HepG2 (cell line): ENCODE results near the gene OVOL2. TPM values are rescaled to one million over a fixed set of nuclear protein-coding genes. Genes with fewer than 3 reads are reported as not detected.

Source experiments
- ATAC-seq: fragments of 200-7000 bp; cut with Tn5 transposase; 3 replicates; pipeline ENCODE4 v1.9.1; 2020; ENCODE audit warnings: mild to moderate bottlenecking, moderate library complexity
- BruUV-seq: library from RNA; stranded (reverse); fragments of 400-500 nt; replicated peaks from 2 replicates; lab custom pipeline; 2021; lab: Mats Ljungman, UMichigan
- CTCF ChIA-PET: fragments of 300-600 bp; formaldehyde crosslinking; extraction: SDS; loops from one replicate; lab custom pipeline; 2021; ENCODE audit warnings: low total read pairs, inconsistent platforms, low intra/inter-chr PET ratio; lab: Yijun Ruan, JAX
- POLR2A ChIA-PET: fragments of 350-600 bp; sonication (Branson Sonifier 250); formaldehyde crosslinking; loops from one replicate; lab custom pipeline; 2020; ENCODE audit warnings: antibody characterized with exemption, inconsistent platforms; lab: Yijun Ruan, JAX
- DNase-seq: peaks from one replicate; pipeline ENCODE4 v3.0.0-alpha.2; 2015; ENCODE audit warnings: low spot score
- FAIRE-seq: peaks from 3 replicates; lab custom pipeline; 2011; peaks lifted over from hg19 to GRCh38; lab: Jason Lieb, UNC
- H2AFZ ChIP-seq: one replicate; pipeline ENCODE4 v1.6.1; 2011; ENCODE audit warnings: low read length, inconsistent platforms
- H3K27ac ChIP-seq: fragments of 300-600 bp; 3 replicates; pipeline ENCODE4 v1.8.0; 2011; ENCODE audit warnings: mixed run types, mild to moderate bottlenecking, mixed read lengths, low read length, inconsistent platforms; ENCODE audit not compliant: insufficient read depth; ENCODE audit errors: extremely low read length
- H3K27me3 ChIP-seq, 2 experiments: fragments of 200-600 bp in 1 of 2; 2 replicates in 1 of 2; 3 replicates in 1 of 2; pipeline versions ENCODE4 v1.6.0 to v1.8.0; 2011; ENCODE audit warnings: low read length in 2 of 2, mild to moderate bottlenecking in 2 of 2, moderate library complexity in 2 of 2, inconsistent platforms in 1 of 2; ENCODE audit not compliant: insufficient read depth in 2 of 2, control insufficient read depth in 1 of 2
- H3K36me3 ChIP-seq, 2 experiments: fragments of 200-600 bp in 1 of 2; replicated peaks in 1 of 2; 2 replicates in 1 of 2; 3 replicates in 1 of 2; pipeline versions ENCODE4 v1.5.1 to v1.8.0; 2011; ENCODE audit warnings: low read length in 2 of 2, inconsistent platforms in 1 of 2; ENCODE audit not compliant: insufficient read depth in 2 of 2, control insufficient read depth in 1 of 2
- H3K4me1 ChIP-seq: 2 replicates; pipeline ENCODE4 v1.5.1; 2012; ENCODE audit warnings: low read length, inconsistent platforms; ENCODE audit not compliant: insufficient read depth
- H3K4me2 ChIP-seq: 2 replicates; pipeline ENCODE4 v1.6.0; 2011; ENCODE audit warnings: low read depth, low read length, inconsistent platforms
- H3K4me3 ChIP-seq, 3 experiments: fragments of 200-600 bp in 1 of 3; sonication (generic), shearing (Covaris generic) in 1 of 3; replicated peaks in 1 of 3; 2 replicates each; pipeline ENCODE4 v1.5.1; 2011 to 2016; ENCODE audit warnings: low read length in 3 of 3, inconsistent platforms in 2 of 3, low read depth in 2 of 3, mild to moderate bottlenecking in 2 of 3, control low read depth in 1 of 3, mixed read lengths in 1 of 3; ENCODE audit not compliant: insufficient read depth in 1 of 3
- H3K79me2 ChIP-seq: one replicate; pipeline ENCODE4 v1.6.1; 2011; ENCODE audit warnings: low read length, inconsistent platforms; ENCODE audit not compliant: insufficient read depth
- H3K9ac ChIP-seq: 2 replicates; pipeline ENCODE4 v1.6.0; 2011; ENCODE audit warnings: mild to moderate bottlenecking, low read depth, low read length, inconsistent platforms; ENCODE audit not compliant: insufficient read depth
- H3K9me3 ChIP-seq: 2 replicates; pipeline ENCODE4 v1.5.1; 2012; ENCODE audit warnings: mild to moderate bottlenecking, low read length
- H4K20me1 ChIP-seq: 2 replicates; pipeline ENCODE4 v1.6.0; 2011; ENCODE audit warnings: inconsistent platforms, mild to moderate bottlenecking, low read length, moderate library complexity; ENCODE audit not compliant: insufficient read depth
- CEBPB ChIP-seq: IDR thresholded peaks from 2 replicates; pipeline ENCODE4 v1.6.1; 2011; ENCODE audit warnings: low read depth, low read length, improper control_type of control experiment, borderline replicate concordance
- CEBPG ChIP-seq: IDR thresholded peaks from 2 replicates; pipeline ENCODE4 v1.6.1; 2016
- DR1 ChIP-seq: sonication (generic); formaldehyde crosslinking; IDR thresholded peaks from 2 replicates; pipeline ENCODE4 v1.8.0; 2021; ENCODE audit warnings: mild to moderate bottlenecking, missing genetic modification reagents, inconsistent platforms
- MAF1 ChIP-seq: sonication (generic); formaldehyde crosslinking; IDR thresholded peaks from 2 replicates; pipeline ENCODE4 v1.5.0; 2020; ENCODE audit warnings: missing genetic modification reagents, borderline replicate concordance
- MED8 ChIP-seq: sonication (generic); formaldehyde crosslinking; IDR thresholded peaks from 2 replicates; pipeline ENCODE4 v1.8.1; 2023; ENCODE audit warnings: mild to moderate bottlenecking, missing genetic modification reagents; ENCODE audit not compliant: insufficient replicate concordance
- RBFOX2 ChIP-seq: fragments of 200-400 bp; formaldehyde crosslinking; IDR thresholded peaks from 2 replicates; pipeline ENCODE4 v1.6.1; 2017; ENCODE audit warnings: low read depth, mild to moderate bottlenecking, low read length
- TAF1 ChIP-seq: sonication (generic); formaldehyde crosslinking; IDR thresholded peaks from 2 replicates; pipeline ENCODE4 v1.4.0; 2020; ENCODE audit warnings: missing genetic modification reagents
- ZBTB7A ChIP-seq: sonication (generic); formaldehyde crosslinking; IDR thresholded peaks from 2 replicates; pipeline ENCODE4 v1.8.0; 2022; ENCODE audit warnings: mild to moderate bottlenecking, missing genetic modification reagents
- WGBS: methylation state at CpG from one replicate; pipeline ENCODE4 v1.1.6; 2017; ENCODE audit warnings: low lambda C conversion rate; 5-methylcytosine and 5-hydroxymethylcytosine counted together
- in situ Hi-C: cut with HindIII; loops from 2 replicates; pipeline ENCODE4 v1.10.0; 2017; ENCODE audit warnings: low pct_unique_long_range_greater_than_20kb; ENCODE audit not compliant: extremely low pct_ligation_motif_present
- intact Hi-C: fragments of 100-400 bp; cut with micrococcal nuclease; formaldehyde crosslinking; loops from one replicate; pipeline ENCODE4 v1.10.0; 2022; ENCODE audit not compliant: unreplicated experiment
- polyA plus RNA-seq, 8 experiments: library from polyadenylated mRNA; depleted of rRNA in 3 of 8; stranded (reverse) in 7 of 8; unstranded in 1 of 8; fragments of >200 nt; fragmentation: Illumina TruSeq in 4 of 8; extraction: Trizol in 4 of 8; gene quantifications; 2 replicates each; pipeline versions ENCODE4 v1.2.1 to v1.2.3, GENCODE V29; 2011 to 2016; ENCODE audit warnings: low read depth in 4 of 8, missing spikeins in 1 of 8, mixed read lengths in 1 of 8; ENCODE audit not compliant: insufficient read depth in 1 of 8
- total RNA-seq, 5 experiments: library from RNA; depleted of rRNA; stranded (reverse); fragments of >200 nt; fragmentation: Illumina TruSeq; extraction: Trizol; gene quantifications; 2 replicates each; pipeline ENCODE4 v1.2.3, GENCODE V29; 2016; ENCODE audit warnings: low read depth in 1 of 5
- TF ChIP-seq, protein P1 (sequence below): sonication (generic); formaldehyde crosslinking; IDR thresholded peaks from 2 replicates; pipeline ENCODE4 v1.4.0; 2020; ENCODE audit warnings: missing genetic modification reagents

The OVOL2 gene
- total and polyA plus RNA-seq, 2 of the 13 experiments (the other 11 are each of a cell fraction or from before 2014, with no cell fraction given) = 0.20 to 0.31 TPM

DNA sequence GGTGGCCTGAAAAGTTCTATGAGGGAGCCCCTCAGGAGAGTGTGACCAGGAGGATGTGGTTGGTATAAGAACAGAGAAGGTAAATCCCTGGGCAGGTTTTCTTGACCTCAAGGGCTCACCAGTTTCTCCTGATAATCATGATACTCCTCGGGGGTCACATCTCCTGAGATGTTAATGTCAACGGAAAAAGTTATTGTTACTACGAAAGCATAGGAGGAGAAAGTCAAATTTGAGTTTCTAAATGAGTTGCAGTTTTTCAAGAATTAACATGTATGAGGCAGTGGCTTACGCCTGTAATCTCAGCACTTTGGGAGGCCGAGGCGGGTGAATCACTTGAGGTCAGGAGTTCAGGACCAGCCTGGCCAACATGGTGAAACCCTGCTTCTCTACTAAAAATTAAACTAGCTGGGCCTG, 65.5 kb downstream of the OVOL2 start:
- ChIA-PET CTCF (no interaction called here), POLR2A (no interaction called here)
- H3K36me3 ChIP-seq = peaks cover 12 to 35% of the 10 kb centered on the region in 2 experiments
- WGBS = 93% methylated on average over 6 of the region's 6 CpGs
- H4K20me1 ChIP-seq = no peaks in the 10 kb centered on the region
- no peak overlapping the region for H3K4me3 ChIP-seq
- H3K9me3 ChIP-seq = no peaks in the 10 kb centered on the region
- BruUV-seq = no TSS peak
- DNase-seq = no peak
- no peak overlapping the region for H3K9ac ChIP-seq
- in situ Hi-C loops = no loop called here
- no peak overlapping the region for H3K4me2 ChIP-seq
- no peak for FAIRE-seq
- no peak overlapping the region for H3K27ac ChIP-seq
- ATAC-seq = no peak
- intact Hi-C loops = no loop called here
- peaks cover 16% of the 10 kb centered on the region for H3K4me1 ChIP-seq
- TF ChIP-seq TAF1 (CRISPR knock-in tag) (no peak), MED8 (peak; percentile 22)
- no peak overlapping the region for H2AFZ ChIP-seq
- peaks cover 13% of the 10 kb centered on the region for H3K79me2 ChIP-seq
- H3K27me3 ChIP-seq = 0 out of 5 replicates have a peak, but pooled peaks cover 1 to 2% of the 10 kb centered on the region in 2 experiments

GRCh38 chr20:17990278-17990972, 67.3 kb downstream of the OVOL2 start:
- no peak for FAIRE-seq
- H3K79me2 ChIP-seq = peaks cover 30% of the 10 kb centered on the region
- no peak overlapping the region for H3K27ac ChIP-seq
- no peaks in the 10 kb centered on the region for H3K27me3 ChIP-seq
- TSS peak; percentile 32 for BruUV-seq
- H3K4me2 ChIP-seq = no peak overlapping the region
- WGBS = 96% methylated on average over 10 of the region's 10 CpGs
- no peak for ATAC-seq
- ChIA-PET POLR2A (no interaction called here), CTCF (no interaction called here)
- H3K9ac ChIP-seq = no peak overlapping the region
- in situ Hi-C loops = no loop called here
- no peak overlapping the region for H2AFZ ChIP-seq
- H3K9me3 ChIP-seq = no peaks in the 10 kb centered on the region
- H3K4me1 ChIP-seq = peaks cover 15% of the 10 kb centered on the region
- intact Hi-C loops = no loop called here
- H4K20me1 ChIP-seq = no peaks in the 10 kb centered on the region
- DNase-seq = no peak
- H3K36me3 ChIP-seq = peaks cover 12 to 45% of the 10 kb centered on the region in 2 experiments
- no peak for TF ChIP-seq DR1 (CRISPR knock-in tag)
- peak; percentile 91 for TF ChIP-seq CEBPB
- TF ChIP-seq, protein P1, sequence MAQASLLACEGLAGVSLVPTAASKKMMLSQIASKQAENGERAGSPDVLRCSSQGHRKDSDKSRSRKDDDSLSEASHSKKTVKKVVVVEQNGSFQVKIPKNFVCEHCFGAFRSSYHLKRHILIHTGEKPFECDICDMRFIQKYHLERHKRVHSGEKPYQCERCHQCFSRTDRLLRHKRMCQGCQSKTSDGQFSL (CRISPR knock-in tag) = peak; percentile 84; the same call in 1 of the 2 replicates
- TF ChIP-seq RBFOX2 = 0 out of 2 replicates have a peak, but pooled peaks have one; percentile 4
- TF ChIP-seq ZBTB7A (CRISPR knock-in tag) = no peak
- TF ChIP-seq MAF1 (CRISPR knock-in tag) = no peak
- TF ChIP-seq CEBPG = peak; percentile 47; the same call in 1 of the 2 replicates
- no peak overlapping the region for H3K4me3 ChIP-seq
